HEK293T (cell line): Measurements from ENCODE around the gene POLR1H.

Experiments used
- ARNT ChIP-seq: fragments of 450-650 bp; IDR thresholded peaks from 2 replicates; pipeline ENCODE4 v1.6.1; 2017; ENCODE audit warnings: mild to moderate bottlenecking
- BHLHE40 ChIP-seq: fragments of 450-650 bp; IDR thresholded peaks from 2 replicates; pipeline ENCODE4 v1.6.1; 2016; ENCODE audit warnings: mild to moderate bottlenecking, moderate library complexity, borderline replicate concordance
- CTBP1 ChIP-seq: fragments of 450-650 bp; IDR thresholded peaks from 2 replicates; pipeline ENCODE4 v1.6.1; 2016; ENCODE audit warnings: borderline replicate concordance
- ELF4 ChIP-seq: fragments of 450-650 bp; IDR thresholded peaks from 2 replicates; pipeline ENCODE4 v1.6.1; 2017; ENCODE audit warnings: antibody characterized with exemption
- FOXA1 ChIP-seq: fragments of 450-650 bp; IDR thresholded peaks from 2 replicates; pipeline ENCODE4 v1.6.1; 2016; ENCODE audit warnings: mild to moderate bottlenecking
- FOXK2 ChIP-seq: fragments of 450-650 bp; IDR thresholded peaks from 2 replicates; pipeline ENCODE4 v1.6.1; 2016; ENCODE audit warnings: mild to moderate bottlenecking
- NFRKB ChIP-seq: fragments of 450-650 bp; IDR thresholded peaks from 2 replicates; pipeline ENCODE4 v1.6.1; 2016; ENCODE audit warnings: mild to moderate bottlenecking, moderate library complexity
- SP1 ChIP-seq: fragments of 450-650 bp; IDR thresholded peaks from 2 replicates; pipeline ENCODE4 v1.6.1; 2017
- SUZ12 ChIP-seq: fragments of 450-650 bp; IDR thresholded peaks from 2 replicates; pipeline ENCODE4 v1.6.1; 2016; ENCODE audit warnings: mild to moderate bottlenecking
- TF ChIP-seq, protein P1 (sequence below): fragments of 450-650 bp; IDR thresholded peaks from 2 replicates; pipeline ENCODE4 v1.6.1; 2016

DNA sequence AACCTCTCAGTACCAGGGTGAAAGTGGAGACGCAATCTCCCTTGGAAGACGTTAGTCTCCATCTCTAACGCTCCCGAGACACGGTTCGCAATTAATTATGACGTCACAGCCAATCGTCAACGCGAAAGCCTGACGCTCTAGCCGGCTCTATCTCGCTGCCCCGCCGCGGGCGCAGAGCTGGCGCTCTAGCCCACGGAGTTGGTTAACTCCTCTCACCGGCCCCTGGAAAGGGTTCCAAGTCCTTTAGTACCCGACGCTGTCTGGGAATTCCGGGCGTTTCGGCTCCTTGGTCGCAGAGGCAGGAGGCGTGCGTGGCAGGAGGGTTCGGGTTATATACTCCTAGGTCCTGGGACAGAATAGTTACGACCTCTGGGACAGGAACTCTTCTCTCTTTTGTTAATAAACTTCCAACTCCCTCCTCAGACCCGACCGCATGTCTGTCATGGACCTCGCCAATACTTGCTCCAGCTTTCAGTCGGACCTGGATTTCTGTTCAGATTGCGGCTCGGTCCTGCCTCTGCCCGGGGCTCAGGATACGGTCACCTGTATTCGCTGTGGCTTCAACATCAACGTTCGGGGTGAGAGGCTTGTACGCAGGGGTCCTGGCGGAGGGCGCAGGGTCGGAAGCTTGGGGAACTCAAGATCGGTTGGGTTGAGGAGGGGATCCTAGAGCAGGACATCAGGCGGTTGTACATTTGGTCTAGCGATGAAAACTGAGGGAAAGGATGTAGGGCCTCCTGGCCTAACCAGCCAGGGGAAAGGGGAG is at the start of gene POLR1H:
- TF ChIP-seq ARNT: no peak
- no peak for TF ChIP-seq SP1
- TF ChIP-seq BHLHE40: no peak
- TF ChIP-seq CTBP1: no peak
- no peak for TF ChIP-seq SUZ12
- TF ChIP-seq FOXK2: no peak
- TF ChIP-seq NFRKB: peak; percentile 33; the same call in 1 of the 2 replicates
- no peak for TF ChIP-seq FOXA1
- TF ChIP-seq, protein P1, sequence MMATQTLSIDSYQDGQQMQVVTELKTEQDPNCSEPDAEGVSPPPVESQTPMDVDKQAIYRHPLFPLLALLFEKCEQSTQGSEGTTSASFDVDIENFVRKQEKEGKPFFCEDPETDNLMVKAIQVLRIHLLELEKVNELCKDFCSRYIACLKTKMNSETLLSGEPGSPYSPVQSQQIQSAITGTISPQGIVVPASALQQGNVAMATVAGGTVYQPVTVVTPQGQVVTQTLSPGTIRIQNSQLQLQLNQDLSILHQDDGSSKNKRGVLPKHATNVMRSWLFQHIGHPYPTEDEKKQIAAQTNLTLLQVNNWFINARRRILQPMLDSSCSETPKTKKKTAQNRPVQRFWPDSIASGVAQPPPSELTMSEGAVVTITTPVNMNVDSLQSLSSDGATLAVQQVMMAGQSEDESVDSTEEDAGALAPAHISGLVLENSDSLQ: no peak; the same call in 1 of the 2 replicates
- TF ChIP-seq ELF4: peak; percentile 40
